Measurements from ENCODE around the gene RIMBP3B.
A peak's percentile ranks its signal among the peaks of the same experiment; 100 is the strongest.
"Not testable (repeated sequence)": the region's sequence is repeated elsewhere in the genome, so short reads cannot be mapped to it uniquely, and the experiment has no call there.

Gene RIMBP3B

DNA sequence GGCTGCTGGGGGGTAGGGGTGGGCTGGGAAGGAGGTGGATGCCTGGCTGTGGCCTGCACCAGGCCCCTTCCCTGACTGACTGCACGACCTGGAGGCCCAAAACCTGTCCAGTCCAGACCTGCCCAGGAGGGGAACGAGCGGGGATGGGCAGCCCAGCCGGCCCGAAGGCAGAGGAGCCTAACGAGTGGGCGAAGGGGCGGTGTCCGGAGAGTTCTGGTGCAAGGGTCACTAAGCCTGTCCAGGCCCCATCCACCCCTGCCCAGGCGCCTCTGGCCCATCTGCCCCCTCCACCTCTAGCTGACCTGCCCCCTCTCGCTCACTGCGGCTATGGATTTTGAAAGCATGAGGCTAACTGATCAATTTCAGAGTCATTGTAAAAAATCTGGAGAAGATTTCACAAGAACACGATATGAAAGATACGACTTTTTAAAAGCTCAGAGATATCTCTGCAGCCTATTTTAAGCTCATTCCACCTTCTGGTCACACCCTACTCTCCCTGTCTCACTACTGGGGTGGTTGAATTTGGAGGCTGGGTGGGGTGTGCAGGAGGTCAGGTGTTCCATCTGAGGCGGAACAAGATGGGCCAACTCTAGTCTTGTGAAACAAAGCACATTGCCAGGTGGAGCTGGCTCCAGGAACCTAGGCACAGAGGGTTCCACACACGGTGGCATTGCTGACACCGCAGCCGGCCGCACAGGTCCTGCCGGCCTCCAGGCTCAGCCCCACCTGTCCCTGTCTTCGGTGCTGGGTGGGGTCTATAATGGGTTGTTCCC is 17.8 kb downstream of the RIMBP3B start:
- H3K9me3 Mint-ChIP-seq; H3K27ac Mint-ChIP-seq; H3K36me3 Mint-ChIP-seq (ENCODE audit: low read depth); H3K4me3 Mint-ChIP-seq; H3K27me3 Mint-ChIP-seq; DNase-seq; H3K4me1 Mint-ChIP-seq (ENCODE audit: low read depth): not testable (repeated sequence)

DNA sequence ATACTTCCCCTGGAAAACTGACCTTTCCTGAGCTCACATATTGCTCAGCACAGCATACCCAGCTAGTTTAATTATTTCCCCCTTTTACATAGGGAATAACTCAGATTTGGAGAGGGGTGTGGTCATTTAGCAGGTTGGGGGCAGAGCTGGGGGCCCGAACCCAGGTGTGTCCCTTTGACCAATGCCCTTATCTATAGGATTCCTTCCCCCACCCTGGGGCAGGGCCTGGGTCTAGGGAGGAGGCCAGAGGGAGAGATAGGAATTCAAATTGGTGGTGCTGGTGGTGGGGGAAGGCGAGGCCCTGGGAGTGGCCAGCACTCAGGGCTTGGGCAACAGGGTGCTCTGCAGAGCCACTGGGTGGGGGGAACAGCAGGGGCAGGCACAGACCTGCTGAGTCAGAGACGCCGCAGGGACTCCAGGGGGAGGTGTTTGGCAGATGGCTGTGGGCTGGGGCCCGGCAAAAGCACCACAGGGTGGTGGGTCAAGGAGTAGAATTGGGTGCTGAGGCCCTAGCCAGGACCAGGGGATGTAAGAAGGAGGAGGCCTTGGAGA is 19.3 kb downstream of the RIMBP3B start:
- DNase-seq; H3K27me3 Mint-ChIP-seq; H3K27ac Mint-ChIP-seq; H3K9me3 Mint-ChIP-seq; H3K4me1 Mint-ChIP-seq (ENCODE audit: low read depth); H3K4me3 Mint-ChIP-seq; H3K36me3 Mint-ChIP-seq (ENCODE audit: low read depth): not testable (repeated sequence)

- not testable (repeated sequence) for H3K4me3 Mint-ChIP-seq; DNase-seq; H3K4me1 Mint-ChIP-seq (ENCODE audit: low read depth); H3K36me3 Mint-ChIP-seq (ENCODE audit: low read depth); H3K9me3 Mint-ChIP-seq; H3K27me3 Mint-ChIP-seq; H3K27ac Mint-ChIP-seq
These were observed 23.6 kb downstream of the RIMBP3B start for GRCh38 chr22:21407139-21407538.

DNA sequence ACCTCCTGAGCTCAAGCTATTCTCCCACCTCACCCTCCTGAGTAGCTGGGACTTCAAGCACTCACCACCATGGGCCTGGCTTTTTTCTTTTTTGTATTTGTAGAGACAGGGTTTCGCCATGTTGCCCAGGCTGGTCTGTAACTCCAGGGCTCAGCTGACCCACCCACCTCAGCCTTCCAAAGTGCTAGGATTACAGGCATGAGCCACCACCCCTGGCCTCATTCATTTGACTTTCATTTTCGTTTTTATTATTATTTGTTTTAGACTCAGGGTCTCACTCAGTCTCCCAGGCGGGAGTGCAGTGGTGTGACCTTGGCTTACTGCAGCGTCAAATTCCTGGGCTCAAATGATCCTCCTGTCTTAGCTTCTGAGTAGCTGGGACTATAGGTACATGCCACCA is 24.2 kb downstream of the RIMBP3B start:
- not testable (repeated sequence) for DNase-seq; H3K4me1 Mint-ChIP-seq (ENCODE audit: low read depth); H3K9me3 Mint-ChIP-seq; H3K36me3 Mint-ChIP-seq (ENCODE audit: low read depth); H3K27ac Mint-ChIP-seq; H3K27me3 Mint-ChIP-seq; H3K4me3 Mint-ChIP-seq

GRCh38 chr22:21416375-21416774 is 32.8 kb downstream of the RIMBP3B start:
- not testable (repeated sequence) for H3K4me3 Mint-ChIP-seq

DNA sequence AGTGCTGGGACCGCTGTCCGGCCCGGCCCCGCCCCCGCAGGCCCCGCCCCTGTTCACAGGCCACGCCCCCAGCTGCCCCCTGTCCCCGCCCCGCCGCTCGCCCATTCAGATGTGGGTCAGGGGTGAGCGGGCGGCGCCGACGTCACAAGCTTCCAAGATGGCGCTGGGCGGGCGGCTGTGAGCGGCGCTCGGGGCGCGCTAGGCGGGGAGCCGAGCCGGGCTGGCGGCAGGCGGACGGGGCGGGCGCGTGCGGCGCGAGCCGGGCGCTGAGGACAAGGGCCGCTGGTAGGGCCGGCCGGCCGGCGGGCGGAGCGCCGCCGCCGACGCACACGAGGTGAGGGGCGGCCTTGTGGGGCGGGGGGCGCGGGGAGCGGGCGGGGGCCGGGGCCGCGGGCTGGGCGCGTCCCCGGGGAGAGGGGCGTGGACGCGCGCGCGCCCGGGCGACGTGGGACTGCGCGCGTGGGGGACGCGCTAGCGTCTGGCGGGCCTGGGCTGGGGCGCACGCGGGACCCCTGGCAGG is 33.7 kb downstream of the RIMBP3B start, which contains the start of gene HIC2:
HIC2 (plus strand) TSS at position 145 of the 520 bp plus-strand sequence. CDS start 25,461 bp downstream, outside the sequence.
- H3K4me3 Mint-ChIP-seq = peak within 1 kb of the TSS; percentile 63
- H3K9me3 Mint-ChIP-seq; DNase-seq; H3K27ac Mint-ChIP-seq; H3K4me1 Mint-ChIP-seq (ENCODE audit: low read depth); H3K36me3 Mint-ChIP-seq (ENCODE audit: low read depth); H3K27me3 Mint-ChIP-seq: not testable (repeated sequence)

More at GRCh38 chr22:21416375-21416774, 32.8 kb downstream of the RIMBP3B start:
- not testable (repeated sequence) for H3K27ac Mint-ChIP-seq; H3K36me3 Mint-ChIP-seq (ENCODE audit: low read depth); H3K27me3 Mint-ChIP-seq; H3K4me1 Mint-ChIP-seq (ENCODE audit: low read depth); H3K9me3 Mint-ChIP-seq
- peak; percentile 39 for DNase-seq

DNA sequence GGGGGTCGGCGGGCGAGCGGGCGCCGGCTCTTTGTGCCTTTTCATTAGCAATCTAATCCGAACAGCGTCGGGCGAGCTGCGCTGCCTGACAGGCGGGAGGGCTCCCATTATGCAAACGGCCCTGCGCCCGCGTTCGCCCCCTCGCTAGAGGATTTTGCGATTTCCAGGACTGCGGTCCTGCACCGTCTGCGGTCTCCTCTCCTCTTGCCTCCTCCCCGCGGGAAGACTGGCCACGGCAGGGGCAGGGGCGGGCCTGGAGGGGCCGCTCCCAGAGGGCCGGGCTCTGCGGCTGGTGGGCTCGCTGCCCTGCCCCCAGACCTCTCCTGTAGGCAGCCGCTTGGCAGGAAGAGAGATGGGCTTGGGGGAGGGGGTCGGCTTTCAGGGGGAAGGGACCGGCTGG is 34.3 kb downstream of the RIMBP3B start:
- not testable (repeated sequence) for H3K27me3 Mint-ChIP-seq; H3K4me1 Mint-ChIP-seq (ENCODE audit: low read depth); H3K36me3 Mint-ChIP-seq (ENCODE audit: low read depth); H3K27ac Mint-ChIP-seq; H3K9me3 Mint-ChIP-seq
- peak; percentile 44 for DNase-seq
- peak overlapping the region; percentile 63 for H3K4me3 Mint-ChIP-seq

DNA sequence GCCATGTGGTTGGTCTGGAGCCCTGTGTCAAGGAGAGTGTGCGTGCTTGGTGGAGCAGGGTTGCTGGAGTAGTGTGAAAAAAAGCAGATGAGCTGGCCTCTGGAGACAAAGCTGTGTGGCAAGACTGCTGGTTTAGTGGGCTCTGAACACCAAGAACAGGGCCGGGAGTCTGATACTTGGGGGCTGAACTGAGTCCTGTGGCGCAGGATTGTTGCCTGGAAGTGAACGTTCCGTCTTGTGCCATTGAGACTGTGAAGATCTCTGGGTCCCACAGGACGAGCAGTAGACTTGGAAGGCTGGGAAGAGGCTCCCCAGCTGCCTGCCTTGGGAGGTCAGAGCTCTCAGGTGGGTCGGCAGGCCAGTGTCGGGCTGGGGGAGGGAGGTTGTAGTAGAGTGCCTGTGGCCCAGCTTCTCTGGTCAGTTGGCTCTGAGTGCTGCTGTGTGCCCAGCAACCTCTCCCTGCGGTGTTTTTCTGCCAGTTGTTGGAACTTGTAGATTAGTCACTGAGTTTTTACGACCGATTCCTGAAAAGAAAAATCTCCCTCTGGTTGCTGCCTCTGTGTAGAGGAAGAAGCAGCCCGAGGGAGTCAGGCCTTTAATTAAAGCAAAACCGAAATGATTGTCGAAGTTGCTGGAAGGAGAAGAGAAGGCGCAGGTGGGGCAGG is 35.6 kb downstream of the RIMBP3B start:
- H3K9me3 Mint-ChIP-seq; H3K27me3 Mint-ChIP-seq; H3K36me3 Mint-ChIP-seq (ENCODE audit: low read depth); H3K4me1 Mint-ChIP-seq (ENCODE audit: low read depth); DNase-seq; H3K4me3 Mint-ChIP-seq; H3K27ac Mint-ChIP-seq: not testable (repeated sequence)

GRCh38 chr22:21420180-21420763 is 36.7 kb downstream of the RIMBP3B start:
- not testable (repeated sequence) for H3K9me3 Mint-ChIP-seq; H3K27me3 Mint-ChIP-seq; H3K27ac Mint-ChIP-seq; H3K36me3 Mint-ChIP-seq (ENCODE audit: low read depth); H3K4me1 Mint-ChIP-seq (ENCODE audit: low read depth); DNase-seq; H3K4me3 Mint-ChIP-seq

- DNase-seq; H3K27me3 Mint-ChIP-seq; H3K4me1 Mint-ChIP-seq (ENCODE audit: low read depth); H3K36me3 Mint-ChIP-seq (ENCODE audit: low read depth); H3K27ac Mint-ChIP-seq; H3K4me3 Mint-ChIP-seq; H3K9me3 Mint-ChIP-seq: not testable (repeated sequence)
These were observed 40.6 kb downstream of the RIMBP3B start for GRCh38 chr22:21424084-21424709.

- H3K4me1 Mint-ChIP-seq (ENCODE audit: low read depth); H3K36me3 Mint-ChIP-seq (ENCODE audit: low read depth); H3K27me3 Mint-ChIP-seq; DNase-seq; H3K27ac Mint-ChIP-seq; H3K4me3 Mint-ChIP-seq; H3K9me3 Mint-ChIP-seq: not testable (repeated sequence)
These were observed 51.1 kb downstream of the RIMBP3B start for GRCh38 chr22:21434378-21435233.

DNA sequence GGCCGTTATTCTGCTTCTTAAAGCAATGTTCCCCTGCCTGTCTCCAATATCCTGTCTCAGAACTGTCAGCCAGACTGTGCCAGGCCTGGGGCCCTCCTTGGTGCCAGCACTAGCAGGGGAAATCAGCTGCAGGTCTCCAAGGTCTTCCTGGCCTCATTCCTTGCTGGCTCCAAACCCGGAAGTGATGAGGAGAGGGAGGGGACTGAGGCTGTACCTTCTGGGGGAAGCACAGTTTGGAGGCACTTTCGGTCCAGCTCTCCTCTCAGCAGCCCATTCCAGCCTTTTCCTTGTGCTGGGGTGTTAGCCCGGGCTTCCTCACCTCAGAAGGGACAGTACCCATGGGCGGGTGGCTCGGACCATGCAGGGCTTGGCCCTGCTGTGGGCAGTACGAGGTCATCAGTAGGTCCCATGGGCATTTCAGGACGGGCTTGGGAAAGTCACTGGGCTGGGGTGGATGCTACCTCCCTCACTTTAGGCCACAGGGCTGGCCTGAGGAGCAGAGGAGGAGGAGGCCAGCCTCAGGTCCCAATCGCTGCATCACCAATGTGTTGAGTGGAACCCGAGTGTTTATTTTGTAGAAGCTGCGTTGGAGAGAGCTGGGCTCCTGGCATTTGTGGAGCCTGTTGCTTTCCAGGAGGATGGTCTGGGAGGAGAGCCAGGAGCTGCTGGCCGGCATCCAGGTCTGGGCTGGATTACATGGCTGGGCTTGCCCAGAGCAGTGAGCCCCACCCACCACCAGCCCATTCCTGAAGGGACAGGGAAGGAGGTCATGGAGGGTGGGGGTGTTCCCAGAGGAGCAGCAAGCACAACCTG is 52.7 kb downstream of the RIMBP3B start:
- H3K4me3 Mint-ChIP-seq; H3K27me3 Mint-ChIP-seq; DNase-seq; H3K27ac Mint-ChIP-seq; H3K4me1 Mint-ChIP-seq (ENCODE audit: low read depth); H3K9me3 Mint-ChIP-seq; H3K36me3 Mint-ChIP-seq (ENCODE audit: low read depth): not testable (repeated sequence)

- DNase-seq; H3K36me3 Mint-ChIP-seq (ENCODE audit: low read depth); H3K27ac Mint-ChIP-seq; H3K27me3 Mint-ChIP-seq; H3K4me1 Mint-ChIP-seq (ENCODE audit: low read depth); H3K9me3 Mint-ChIP-seq; H3K4me3 Mint-ChIP-seq: not testable (repeated sequence)
These were observed 54.5 kb downstream of the RIMBP3B start for GRCh38 chr22:21438013-21438412.

Data from activated T-cell treated with anti-CD3 and anti-CD28 coated beads, Interleukin-2, amount 50 U/mL, for 24 hours (primary cell).